KMS-11 (cell line): Measurements from ENCODE around the gene NLGN2.

Experiments used
- H2AFZ ChIP-seq: fragments of 200-600 bp; sonication (generic); 2 replicates; pipeline ENCODE4 v1.6.1; 2016; ENCODE audit warnings: antibody characterized with exemption, mixed run types, low read depth
- H3K27ac ChIP-seq: fragments of 200-600 bp; sonication (generic); 2 replicates; pipeline ENCODE4 v1.6.1; 2016; ENCODE audit warnings: mild to moderate bottlenecking, mixed run types
- H3K27me3 ChIP-seq: fragments of 200-600 bp; sonication (generic); 2 replicates; pipeline ENCODE4 v1.6.1; 2017; ENCODE audit warnings: mild to moderate bottlenecking, low read depth, mixed run types, moderate library complexity; ENCODE audit not compliant: insufficient read depth
- H3K36me3 ChIP-seq: fragments of 200-600 bp; sonication (generic); 2 replicates; pipeline ENCODE4 v1.6.1; 2017; ENCODE audit warnings: mild to moderate bottlenecking, mixed run types; ENCODE audit not compliant: insufficient read depth
- H3K4me1 ChIP-seq: fragments of 200-600 bp; sonication (generic); 2 replicates; pipeline ENCODE4 v1.6.1; 2016; ENCODE audit warnings: mild to moderate bottlenecking, low read depth, mixed run types; ENCODE audit not compliant: poor library complexity, severe bottlenecking
- H3K4me2 ChIP-seq: fragments of 200-600 bp; sonication (generic); 2 replicates; pipeline ENCODE4 v1.7.0; 2016; ENCODE audit warnings: mild to moderate bottlenecking, mixed run types
- H3K4me3 ChIP-seq: fragments of 200-600 bp; sonication (generic); IDR thresholded peaks from 2 replicates; pipeline ENCODE4 v1.6.1; 2017; ENCODE audit warnings: low read depth, low read length, mixed read lengths; ENCODE audit not compliant: insufficient read depth
- H3K79me2 ChIP-seq: fragments of 200-600 bp; sonication (generic); 2 replicates; pipeline ENCODE4 v1.6.1; 2016; ENCODE audit warnings: low read depth, mixed run types; ENCODE audit not compliant: insufficient read depth
- H3K9ac ChIP-seq: fragments of 200-600 bp; sonication (generic); 2 replicates; pipeline ENCODE4 v1.6.1; 2016; ENCODE audit warnings: mild to moderate bottlenecking, mixed run types
- H4K20me1 ChIP-seq: fragments of 200-600 bp; sonication (generic); 2 replicates; pipeline ENCODE4 v1.6.1; 2016; ENCODE audit warnings: mild to moderate bottlenecking, mixed run types; ENCODE audit not compliant: insufficient read depth
- CTCF ChIP-seq: fragments of 200-600 bp; sonication (generic); conservative IDR thresholded peaks from 2 replicates; pipeline ENCODE4 v1.6.1; 2017; ENCODE audit warnings: low read depth, mild to moderate bottlenecking, antibody characterized with exemption, low read length, moderate library complexity, mixed read lengths

The NLGN2 gene

GRCh38 chr17:7403727-7403976 is 4.0 kb upstream of the NLGN2 start:
- no peaks in the 10 kb centered on the region for H4K20me1 ChIP-seq
- no peaks in the 10 kb centered on the region for H3K4me1 ChIP-seq
- no peak overlapping the region for H3K4me2 ChIP-seq
- no peak overlapping the region for H2AFZ ChIP-seq
- no peaks in the 10 kb centered on the region for H3K27me3 ChIP-seq
- H3K27ac ChIP-seq = no peak overlapping the region
- H3K9ac ChIP-seq = no peak overlapping the region
- no peak overlapping the region for H3K4me3 ChIP-seq
- no peaks in the 10 kb centered on the region for H3K79me2 ChIP-seq
- no peaks in the 10 kb centered on the region for H3K36me3 ChIP-seq
- no peak for TF ChIP-seq CTCF

DNA sequence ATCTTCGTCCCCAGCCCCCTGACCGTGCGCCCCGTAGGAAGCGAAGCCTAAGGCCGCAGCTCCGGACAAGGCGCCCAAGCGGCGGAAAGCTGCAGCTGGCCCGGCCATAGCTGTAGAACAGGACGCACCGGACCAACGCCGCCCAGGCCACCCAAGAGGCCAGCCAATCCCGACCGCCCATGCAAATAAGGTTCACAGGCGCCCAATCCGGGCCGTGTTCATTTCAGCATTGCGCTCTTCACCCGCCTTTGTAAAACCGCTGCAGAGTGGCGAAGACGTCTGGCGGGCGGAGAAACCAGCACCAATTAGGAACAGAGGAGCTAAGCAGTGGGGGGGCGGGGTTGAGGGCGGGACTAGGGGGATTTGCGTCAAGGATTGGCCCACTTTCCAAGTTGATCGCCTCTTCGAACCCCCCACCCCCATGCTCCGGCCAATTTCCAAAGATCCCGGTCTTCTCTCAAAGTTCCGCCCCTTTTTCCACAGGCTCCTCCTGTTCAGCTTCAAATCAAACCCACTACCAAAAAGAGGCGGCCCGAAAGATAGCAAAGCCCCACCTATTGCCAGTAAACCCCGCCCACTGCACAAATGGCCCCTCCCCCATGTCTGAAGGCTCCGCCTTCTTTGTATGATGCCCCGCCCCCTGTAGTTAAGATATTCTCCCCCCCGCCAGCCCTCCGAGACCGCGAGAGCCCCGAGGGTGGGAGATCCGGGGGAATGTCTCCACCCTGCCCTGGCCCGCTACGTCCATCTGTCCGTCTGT is 3.5 kb upstream of the NLGN2 start, which contains the start of gene TMEM256:
Gene TMEM256 (minus strand): TSS at position 121 of the 760 bp plus-strand sequence. CDS start 13 bp downstream, at position 108.
- Histone ChIP-seq H4K20me1 (no peaks in the 10 kb centered on the region), H3K4me1 (no peaks in the 10 kb centered on the region), H3K36me3 (no peaks in the 10 kb centered on the region), H3K27me3 (no peaks in the 10 kb centered on the region), H3K9ac (no peak within 1 kb of the TSS), H3K79me2 (no peaks in the 10 kb centered on the region), H3K4me2 (no peak within 1 kb of the TSS), H3K4me3 (no peak within 1 kb of the TSS), H3K27ac (no peak within 1 kb of the TSS), H2AFZ (no peak within 1 kb of the TSS)
- TF ChIP-seq CTCF = no peak

DNA sequence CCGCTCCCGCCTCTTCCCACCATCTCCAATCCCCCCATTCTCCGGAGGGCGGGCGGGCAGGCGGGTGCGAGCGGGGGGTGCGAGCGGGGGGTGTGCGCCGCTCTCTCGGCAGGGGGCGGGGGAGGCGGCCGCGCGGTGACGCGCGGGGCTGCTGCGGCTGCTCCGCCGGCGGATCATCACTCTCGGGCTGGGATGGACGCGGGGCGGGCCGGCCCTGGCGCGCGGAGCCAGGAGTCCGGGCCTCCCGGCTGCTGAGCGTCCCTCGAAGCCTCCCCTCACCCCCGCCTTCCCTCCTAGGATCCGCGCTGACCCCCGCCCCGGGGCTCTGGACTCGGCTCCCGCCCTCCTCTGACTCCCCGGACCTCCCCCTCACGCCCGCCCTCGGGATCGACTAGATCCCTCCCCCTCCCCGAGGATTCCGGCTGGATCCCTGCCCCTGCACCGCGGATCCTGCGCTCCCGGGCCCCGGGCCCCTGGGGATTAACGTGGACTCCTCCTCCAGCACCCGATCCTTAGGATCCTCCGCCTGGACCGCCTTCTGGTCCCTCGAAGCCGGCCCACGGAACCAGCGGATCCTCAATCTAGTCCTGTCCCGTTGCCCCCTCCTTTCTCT is 2.8 kb upstream of the NLGN2 start:
- H3K79me2 ChIP-seq = no peaks in the 10 kb centered on the region
- no peak overlapping the region for H2AFZ ChIP-seq
- no peak overlapping the region for H3K4me3 ChIP-seq
- no peak overlapping the region for H3K4me2 ChIP-seq
- H3K9ac ChIP-seq = no peak overlapping the region
- no peaks in the 10 kb centered on the region for H3K27me3 ChIP-seq
- TF ChIP-seq CTCF = no peak
- H3K4me1 ChIP-seq = no peaks in the 10 kb centered on the region
- H3K27ac ChIP-seq = no peak overlapping the region
- H4K20me1 ChIP-seq = no peaks in the 10 kb centered on the region
- no peaks in the 10 kb centered on the region for H3K36me3 ChIP-seq

DNA sequence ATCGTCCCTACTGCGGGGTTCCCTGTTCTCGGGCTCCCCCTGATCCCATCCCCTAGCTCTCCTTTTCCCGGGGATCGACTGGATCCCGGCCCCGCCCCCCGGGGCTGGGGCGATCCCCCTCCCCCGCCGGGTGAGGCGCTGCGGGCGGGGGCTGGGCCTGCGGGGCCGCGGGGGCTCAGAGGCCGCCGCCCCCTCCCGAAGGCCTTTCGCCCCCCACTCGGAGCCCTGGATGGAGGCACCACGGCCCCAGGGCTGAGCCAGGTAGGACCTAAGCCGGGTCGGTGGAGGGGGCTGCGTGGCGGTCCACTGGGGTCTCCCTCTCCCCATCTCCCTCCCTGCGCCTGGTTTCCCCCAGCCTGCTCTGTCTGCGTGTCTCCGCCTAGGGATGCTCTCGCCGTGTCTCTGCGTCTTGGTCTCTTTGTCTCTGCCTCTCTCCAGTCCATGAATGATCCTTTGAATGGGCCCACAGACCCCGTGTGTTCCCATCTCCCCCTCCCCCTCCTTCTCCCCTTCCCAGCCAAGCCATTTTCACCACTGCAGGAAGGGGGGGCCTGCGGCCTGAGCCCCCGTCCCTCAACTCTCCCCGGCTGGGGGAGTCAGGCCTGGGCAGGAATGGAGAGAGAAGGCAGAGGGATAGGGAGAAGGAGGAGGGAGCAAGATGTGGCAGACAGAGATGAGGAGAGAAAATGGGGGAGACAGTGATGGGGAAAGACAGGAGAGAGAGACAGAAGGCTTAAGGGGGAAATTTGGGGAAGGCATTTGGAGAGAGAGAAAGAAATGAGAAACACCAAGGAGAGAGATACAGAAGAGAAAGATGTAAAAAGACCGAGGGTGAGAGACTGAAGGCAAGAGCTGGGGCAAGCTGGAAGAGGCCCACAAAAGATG is 2.1 kb upstream of the NLGN2 start:
- TF ChIP-seq CTCF = no peak
- Histone ChIP-seq H3K9ac (no peak overlapping the region), H3K27me3 (no peaks in the 10 kb centered on the region), H2AFZ (no peak overlapping the region), H3K36me3 (no peaks in the 10 kb centered on the region), H3K27ac (no peak overlapping the region), H3K4me1 (no peaks in the 10 kb centered on the region), H3K4me2 (no peak overlapping the region), H4K20me1 (no peaks in the 10 kb centered on the region), H3K4me3 (no peak overlapping the region), H3K79me2 (no peaks in the 10 kb centered on the region)
